ENCODE results near the gene AMOTL2.

- no peak for TF ChIP-seq CTCF (IDR thresholded peaks at IDR 0.05)
- peak; percentile 71 for TF ChIP-seq POLR2AphosphoS5 (IDR thresholded peaks at IDR 0.05; ENCODE audit: low read depth, low read length)
- TF ChIP-seq REST (IDR thresholded peaks at IDR 0.05; ENCODE audit: insufficient read depth in 1 of 2, low read depth in 2 of 2, low read length in 1 of 2): no peak
- TF ChIP-seq SIN3A (IDR thresholded peaks at IDR 0.05; ENCODE audit: borderline replicate concordance, insufficient read depth, low read depth, low read length): no peak
- TF ChIP-seq TCF7L2 (IDR thresholded peaks at IDR 0.05; ENCODE audit: low read depth, low read length): peak; percentile 69; the same call in 1 of the 2 replicates
Observed at GRCh38 chr3:134326760-134327593, 47.3 kb downstream of the AMOTL2 start.

All from Panc1 (cell line).